ENCODE data around the gene DMAC2L.
"Not testable (repeated sequence)": the region's sequence is repeated elsewhere in the genome, so short reads cannot be mapped to it uniquely, and the experiment has no call there.

The DMAC2L gene

DNA sequence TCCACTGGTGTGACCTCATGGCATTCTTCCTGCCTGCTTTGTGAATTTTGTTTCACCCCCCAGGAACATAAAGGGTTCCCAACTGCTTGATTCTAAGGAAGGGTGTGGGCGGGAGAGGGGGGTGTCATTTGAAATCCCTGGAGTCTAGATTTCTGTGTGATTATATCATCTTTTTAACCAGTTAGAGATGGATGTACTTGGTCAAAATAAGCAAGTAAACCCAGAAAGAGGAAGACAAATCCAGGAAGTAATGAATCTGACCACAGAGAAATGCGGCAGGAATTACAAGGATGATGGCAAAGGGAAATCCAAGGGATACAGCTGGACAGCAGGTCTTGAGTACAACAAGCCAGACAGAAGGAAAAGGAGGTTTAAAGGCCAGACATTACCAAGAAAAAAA lies 38.9 kb downstream of the DMAC2L start:
- no peak overlapping the region for H3K4me3 ChIP-seq (ENCODE audit: low read depth, low read length)
- no peak for DNase-seq (ENCODE audit: low read depth)

DNA sequence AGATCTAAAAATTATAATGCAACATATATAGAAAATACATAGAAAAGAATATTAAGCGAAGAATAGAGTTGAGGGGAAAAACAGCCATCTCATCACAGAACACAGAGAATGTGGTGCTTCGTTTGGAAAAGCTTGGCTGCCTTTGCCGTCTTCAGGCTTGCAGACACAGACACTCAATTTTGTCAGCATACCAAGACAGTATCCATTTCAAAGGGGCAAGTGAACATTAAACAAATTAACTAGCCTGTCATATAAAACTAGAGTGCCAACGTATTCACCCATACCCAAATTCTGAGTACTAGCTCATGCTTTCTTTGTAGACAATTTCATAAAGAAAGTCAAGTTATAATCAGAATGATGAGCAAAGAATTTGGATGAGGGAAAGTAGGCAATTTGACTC lies 40.5 kb downstream of the DMAC2L start:
- no peak for DNase-seq (ENCODE audit: low read depth)
- H3K4me3 ChIP-seq (ENCODE audit: low read depth, low read length) = no peak overlapping the region

DNA sequence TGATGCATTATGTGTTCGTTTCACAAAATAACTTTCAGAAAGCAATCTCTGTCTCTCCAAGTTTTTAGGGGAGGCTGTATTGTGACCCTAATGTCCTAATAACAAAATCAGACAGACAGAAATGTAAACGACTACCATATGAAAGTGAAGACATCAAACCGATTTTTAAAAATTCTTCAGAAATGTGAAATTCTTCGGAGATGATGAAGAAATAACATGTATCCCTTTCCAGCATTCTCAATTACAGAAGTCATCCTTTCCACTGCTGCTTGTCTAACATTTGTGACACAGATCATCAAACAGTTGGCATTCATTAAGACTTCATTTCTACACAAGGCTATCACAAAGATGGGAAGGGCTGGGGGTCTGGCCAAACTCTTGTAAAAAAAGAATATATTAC lies 41.0 kb downstream of the DMAC2L start:
- no peak overlapping the region for H3K4me3 ChIP-seq (ENCODE audit: low read depth, low read length)
- no peak for DNase-seq (ENCODE audit: low read depth)

DNA sequence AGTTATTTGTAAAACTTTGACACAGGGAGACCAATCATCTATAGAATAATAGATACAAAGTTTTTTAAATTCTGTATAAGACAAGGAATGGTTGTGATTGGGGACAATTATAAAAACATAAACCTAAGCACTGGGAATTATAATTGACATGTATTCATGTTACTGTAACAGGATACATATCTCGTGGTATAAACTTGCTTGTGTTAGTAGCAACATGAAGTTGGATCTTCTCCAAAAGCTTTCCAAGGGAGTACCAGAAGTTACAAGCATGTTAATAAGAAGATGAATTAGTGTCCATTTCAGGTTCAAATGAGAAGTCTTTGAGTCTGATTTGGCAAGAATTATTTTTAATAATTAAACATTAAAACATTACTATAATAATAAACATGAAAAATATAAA lies 42.4 kb downstream of the DMAC2L start:
- DNase-seq (ENCODE audit: low read depth) = no peak
- no peak overlapping the region for H3K4me3 ChIP-seq (ENCODE audit: low read depth, low read length)

DNA sequence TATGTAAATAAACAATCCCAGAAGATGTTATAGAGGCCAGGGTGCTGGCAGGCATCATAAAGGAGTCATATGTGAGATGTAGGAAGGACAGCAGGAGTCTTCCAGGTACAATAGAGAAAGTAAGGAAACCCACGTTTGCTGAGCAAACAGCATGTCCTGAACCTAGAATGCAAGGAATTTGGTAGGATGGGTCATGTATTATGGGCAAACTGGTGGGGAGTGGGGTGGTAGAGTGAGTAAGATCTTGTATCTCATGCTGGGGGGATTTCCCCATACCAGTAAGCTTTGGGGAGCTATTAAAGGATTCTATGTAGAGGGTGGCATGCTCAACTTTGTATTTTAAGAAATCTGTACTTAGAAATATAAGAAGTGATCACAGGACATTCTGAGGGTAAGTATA lies 43.6 kb downstream of the DMAC2L start:
- H3K4me3 ChIP-seq (ENCODE audit: low read depth, low read length) = no peak overlapping the region
- no peak for DNase-seq (ENCODE audit: low read depth)

DNA sequence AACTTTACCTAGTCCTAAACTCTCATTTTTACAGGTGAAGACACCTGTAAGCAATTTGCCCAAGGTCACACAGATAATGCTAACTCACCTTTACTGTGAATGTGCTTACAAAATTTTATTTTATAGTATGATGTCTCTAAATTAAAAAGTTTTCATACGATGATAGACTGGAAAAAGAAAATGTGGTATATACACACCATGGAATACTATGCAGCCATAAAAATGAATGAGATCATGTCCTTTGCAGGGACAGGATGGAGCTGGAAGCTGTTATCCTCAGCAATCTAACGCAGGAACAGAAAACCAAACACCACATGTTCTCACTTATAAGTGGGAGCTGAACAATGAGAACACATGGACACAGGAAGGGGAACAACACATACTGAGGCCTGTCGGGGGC lies 44.2 kb downstream of the DMAC2L start:
- not testable (repeated sequence) for H3K4me3 ChIP-seq (ENCODE audit: low read depth, low read length); DNase-seq (ENCODE audit: low read depth)

DNA sequence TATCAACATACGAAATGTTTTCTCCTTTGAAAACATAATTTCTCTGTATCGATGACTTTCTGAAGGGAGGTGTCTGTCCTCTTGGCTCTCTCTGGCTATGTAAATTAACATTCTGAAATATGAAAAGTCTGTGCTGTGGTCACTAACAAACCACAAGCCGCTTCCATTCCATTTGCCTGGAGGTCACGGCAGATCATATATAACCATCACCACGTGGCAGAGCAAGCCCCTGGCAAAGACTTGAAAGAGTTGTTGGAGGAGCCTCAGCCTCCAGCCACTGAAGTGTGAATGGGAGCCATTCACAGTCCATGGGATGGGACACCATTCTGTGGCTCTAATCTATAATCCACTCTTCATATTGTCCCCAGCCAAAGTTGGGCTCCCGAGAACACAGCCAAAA lies 45.0 kb downstream of the DMAC2L start:
- H3K4me3 ChIP-seq (ENCODE audit: low read depth, low read length) = no peak overlapping the region
- no peak for DNase-seq (ENCODE audit: low read depth)

DNA sequence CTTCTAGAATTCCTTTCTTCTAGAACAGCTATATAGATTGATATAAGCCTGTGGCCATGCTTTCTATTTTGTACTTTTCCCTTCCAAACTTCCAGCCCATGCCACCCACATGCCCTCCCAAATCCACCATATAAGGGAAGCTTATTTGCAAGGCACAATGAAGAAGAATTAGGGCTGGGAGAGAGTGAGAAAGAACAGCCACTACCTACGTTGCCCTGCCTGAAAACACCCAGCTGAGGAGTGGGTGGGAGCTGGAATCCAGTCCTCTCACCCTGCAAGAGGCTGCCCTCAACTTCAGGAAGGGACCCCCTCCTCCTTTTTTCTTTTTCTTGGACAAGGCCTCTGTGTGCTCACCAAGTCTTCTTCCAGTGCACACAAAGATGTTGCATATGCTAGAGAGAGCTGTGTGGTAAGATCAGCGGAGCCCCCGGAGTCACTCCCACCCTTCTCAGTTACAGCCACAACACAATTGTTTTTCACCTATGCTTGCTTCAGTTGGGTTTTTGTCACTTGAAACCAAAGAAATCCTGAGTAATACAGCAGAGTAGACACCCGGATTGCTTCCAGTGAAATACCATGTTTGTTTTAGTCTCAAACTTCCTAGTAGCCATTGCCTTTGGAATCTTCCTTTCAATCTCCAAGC lies 45.8 kb downstream of the DMAC2L start:
- DNase-seq (ENCODE audit: low read depth) = no peak
- H3K4me3 ChIP-seq (ENCODE audit: low read depth, low read length) = no peak overlapping the region

DNA sequence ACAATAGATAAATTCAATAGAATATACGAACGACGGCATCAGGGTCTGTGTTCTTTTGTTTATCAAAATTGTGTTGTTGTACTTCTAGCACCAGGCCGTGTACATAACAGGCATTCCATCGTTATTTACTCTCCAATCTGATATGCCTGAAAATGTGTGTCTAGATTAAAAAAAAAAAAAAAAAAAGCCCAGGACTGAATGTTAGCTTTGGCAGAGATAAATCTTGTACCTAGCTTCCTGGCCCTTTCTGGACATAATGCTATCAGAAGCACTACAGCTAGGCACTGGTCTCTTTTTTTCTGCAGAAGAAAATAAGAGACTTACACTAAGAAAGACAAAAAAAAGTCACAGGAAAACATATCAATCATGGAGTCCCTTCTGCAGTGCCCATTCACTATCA lies 47.5 kb downstream of the DMAC2L start:
- no peak overlapping the region for H3K4me3 ChIP-seq (ENCODE audit: low read depth, low read length)
- no peak for DNase-seq (ENCODE audit: low read depth)

DNA sequence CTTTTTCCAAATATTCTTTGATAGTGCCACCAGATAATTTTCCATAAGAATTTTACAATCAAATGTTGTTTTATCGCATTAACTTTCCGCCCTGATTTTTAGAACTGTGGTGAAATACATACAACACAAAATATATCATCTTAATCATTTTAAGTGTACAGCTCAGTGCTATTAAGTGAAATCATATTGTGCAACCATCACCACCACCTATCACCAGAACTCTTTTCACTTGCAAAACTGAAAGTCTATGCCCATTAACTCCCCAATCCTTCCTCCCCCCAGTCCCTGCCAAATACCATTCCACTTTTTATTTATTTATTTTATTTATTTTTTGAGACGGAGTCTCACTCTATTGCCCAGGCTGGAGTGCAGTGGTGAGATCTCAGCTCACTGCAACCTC lies 48.0 kb downstream of the DMAC2L start:
- no peak for DNase-seq (ENCODE audit: low read depth)
- no peak overlapping the region for H3K4me3 ChIP-seq (ENCODE audit: low read depth, low read length)

DNA sequence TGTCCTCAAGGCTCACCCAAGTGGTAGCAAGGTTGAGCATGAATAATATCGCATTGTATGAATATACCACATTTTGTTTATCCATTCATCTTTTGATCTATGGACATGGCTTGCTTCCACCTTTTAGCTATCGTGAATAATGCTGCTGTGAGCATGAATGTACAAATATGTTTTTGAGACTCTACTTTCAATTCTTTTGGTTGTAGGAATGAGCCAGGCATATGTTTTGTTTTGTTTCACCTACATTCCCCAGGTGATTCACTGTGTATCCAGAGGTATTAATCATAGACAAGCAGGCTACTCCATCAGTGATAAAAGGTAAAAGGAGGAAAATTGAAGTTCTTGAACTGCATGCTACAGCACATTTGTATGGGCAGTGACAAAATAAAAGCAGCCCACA lies 48.7 kb downstream of the DMAC2L start:
- H3K4me3 ChIP-seq (ENCODE audit: low read depth, low read length) = no peak overlapping the region

DNA sequence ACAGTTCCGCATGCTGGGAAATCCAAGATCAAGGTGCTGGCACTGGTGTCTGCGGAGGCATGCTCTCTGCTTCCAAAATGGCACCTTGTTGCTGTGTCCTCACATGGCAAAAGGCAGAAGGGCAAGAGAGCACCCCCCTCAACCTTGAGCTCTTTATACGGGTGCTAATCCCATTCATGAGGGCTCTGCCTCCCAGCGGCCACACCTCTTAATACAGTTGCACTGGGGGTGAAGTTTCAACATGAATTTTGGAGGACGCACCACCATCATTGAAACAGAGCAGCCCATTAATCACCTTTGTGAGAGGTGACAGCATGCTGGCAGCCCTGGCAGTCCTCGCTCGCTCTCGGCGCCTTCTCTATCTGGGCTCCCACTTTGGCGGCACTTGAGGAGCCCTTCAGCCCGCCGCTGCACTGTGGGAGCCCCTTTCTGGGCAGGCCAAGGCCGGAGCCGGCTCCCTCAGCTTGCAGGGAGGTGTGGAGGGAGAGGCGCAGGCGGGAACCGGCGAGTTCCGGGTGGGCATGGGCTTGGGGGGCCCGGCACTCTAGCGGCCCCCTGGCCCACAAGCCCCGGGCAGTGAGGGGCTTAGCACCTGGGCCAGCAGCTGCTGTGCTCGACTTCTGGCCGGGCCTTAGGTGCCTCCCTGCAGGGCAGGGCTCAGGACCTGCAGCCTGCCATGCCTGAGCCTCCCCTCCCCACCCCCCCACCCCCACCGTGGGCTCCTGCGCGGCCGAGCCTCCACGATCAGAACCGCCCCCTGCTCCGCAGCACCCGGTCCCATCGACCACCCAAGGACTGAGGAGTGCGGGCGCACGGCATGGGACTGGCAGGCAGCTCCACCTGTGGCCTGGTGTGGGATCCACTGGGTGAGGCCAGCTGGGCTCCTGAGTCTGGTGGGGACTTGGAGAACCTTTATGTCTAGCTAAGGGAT lies 49.6 kb downstream of the DMAC2L start:
- not testable (repeated sequence) for H3K4me3 ChIP-seq (ENCODE audit: low read depth, low read length); DNase-seq (ENCODE audit: low read depth)

More for the DNA sequence above, 48.7 kb downstream of the DMAC2L start:
- DNase-seq (ENCODE audit: low read depth) = no peak

DNA sequence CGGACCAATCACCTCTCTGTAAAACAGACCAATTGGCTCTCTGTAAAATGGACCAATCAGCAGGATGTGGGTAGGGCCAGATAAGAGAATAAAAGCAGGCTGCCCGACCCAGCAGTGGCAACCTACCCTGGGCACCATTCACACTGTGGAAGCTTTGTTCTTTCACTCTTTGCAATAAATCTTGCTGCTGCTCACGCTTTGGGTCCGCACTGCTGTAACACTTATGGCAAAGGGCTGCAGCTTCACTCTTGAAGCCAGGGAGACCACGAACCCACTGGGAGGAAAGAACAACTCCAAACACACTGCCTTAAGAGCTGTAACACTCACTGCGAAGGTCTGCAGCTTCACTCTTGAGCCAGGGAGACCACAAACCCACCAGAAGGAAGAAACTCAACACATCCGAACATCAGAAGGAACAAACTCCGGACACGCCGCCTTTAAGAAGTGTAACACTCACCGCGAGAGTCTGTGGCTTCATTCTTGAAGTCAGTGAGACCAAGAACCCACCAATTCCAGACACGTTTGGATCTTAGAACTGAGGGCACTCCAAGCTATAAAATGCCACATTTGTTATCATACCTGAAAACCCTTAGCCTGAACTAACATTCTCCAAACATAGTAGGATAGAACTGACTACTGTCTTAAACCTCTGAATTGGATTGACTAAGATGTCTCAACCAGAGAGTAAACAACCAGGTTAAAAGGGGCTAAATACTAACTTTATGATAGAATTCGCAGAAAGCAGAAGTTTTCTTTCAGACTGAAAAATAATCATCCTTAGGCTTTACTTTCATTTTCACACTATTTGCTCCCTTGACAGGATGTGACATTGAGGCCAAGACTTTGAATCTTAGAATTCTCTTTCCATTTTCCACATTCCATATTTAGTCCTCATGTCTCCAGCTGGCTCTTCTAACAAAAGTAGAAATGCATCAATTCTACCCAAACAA lies 50.9 kb downstream of the DMAC2L start:
- DNase-seq (ENCODE audit: low read depth) = no peak
- H3K4me3 ChIP-seq (ENCODE audit: low read depth, low read length) = peak overlapping the region; percentile 7

DNA sequence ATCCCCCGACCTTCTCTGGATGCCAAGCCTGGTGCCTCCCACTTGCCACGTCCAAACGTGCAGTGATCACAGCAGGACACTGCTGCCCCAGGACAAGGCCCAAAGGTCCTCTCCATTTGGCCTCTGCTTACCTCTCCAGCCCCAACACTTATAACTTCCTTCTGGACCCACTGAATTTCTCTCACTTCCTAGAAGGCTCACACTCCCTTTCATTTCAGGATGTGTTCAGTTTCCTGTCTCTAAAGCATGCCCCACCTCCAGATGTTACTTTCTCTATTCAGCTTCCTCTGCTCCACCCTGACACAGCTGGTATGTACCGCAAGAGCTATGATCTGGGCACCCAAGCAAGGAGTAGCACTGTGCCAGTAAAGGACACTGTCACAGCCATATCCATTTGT lies 51.6 kb downstream of the DMAC2L start:
- peak overlapping the region; percentile 7 for H3K4me3 ChIP-seq (ENCODE audit: low read depth, low read length)
- no peak for DNase-seq (ENCODE audit: low read depth)

DNA sequence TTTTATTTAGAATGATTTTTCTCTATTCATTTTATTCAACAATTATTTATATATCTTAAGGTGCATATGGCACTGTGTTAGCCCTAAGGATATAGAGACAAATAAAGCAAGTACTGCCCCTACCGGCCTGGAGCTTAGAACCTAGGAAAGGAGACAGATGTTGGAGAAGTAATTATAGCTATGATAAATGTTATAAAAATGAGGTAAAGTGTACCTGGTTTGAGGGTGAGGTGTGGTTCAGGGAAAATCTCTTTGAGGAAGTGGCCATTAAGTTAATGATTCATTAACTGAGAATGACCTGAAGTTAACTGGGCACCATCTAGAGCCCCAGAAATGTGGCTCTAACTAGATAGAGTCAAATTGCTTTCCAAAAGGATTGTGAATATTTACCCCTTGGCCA lies 52.7 kb downstream of the DMAC2L start:
- no peak for DNase-seq (ENCODE audit: low read depth)
- no peak overlapping the region for H3K4me3 ChIP-seq (ENCODE audit: low read depth, low read length)

DNA sequence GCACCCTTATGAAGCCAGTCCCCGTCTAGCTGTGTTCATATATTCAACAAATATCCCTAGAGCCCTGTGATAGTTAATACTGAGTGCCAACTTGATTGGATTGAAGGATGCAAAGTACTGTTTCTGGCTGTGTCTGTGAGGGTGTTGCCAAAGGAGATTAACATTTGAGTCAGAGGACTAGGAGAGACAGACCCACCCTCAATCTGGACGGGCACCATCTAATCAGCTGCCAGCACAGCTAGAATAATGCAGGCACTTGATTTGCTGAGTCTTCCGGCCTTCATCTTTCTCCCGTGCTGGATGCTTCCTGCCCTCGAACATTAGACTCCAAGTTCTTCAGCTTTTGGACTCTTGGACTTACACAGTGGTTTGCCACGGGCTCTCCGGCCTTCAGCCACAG lies 53.4 kb downstream of the DMAC2L start:
- H3K4me3 ChIP-seq (ENCODE audit: low read depth, low read length); DNase-seq (ENCODE audit: low read depth): not testable (repeated sequence)

DNA sequence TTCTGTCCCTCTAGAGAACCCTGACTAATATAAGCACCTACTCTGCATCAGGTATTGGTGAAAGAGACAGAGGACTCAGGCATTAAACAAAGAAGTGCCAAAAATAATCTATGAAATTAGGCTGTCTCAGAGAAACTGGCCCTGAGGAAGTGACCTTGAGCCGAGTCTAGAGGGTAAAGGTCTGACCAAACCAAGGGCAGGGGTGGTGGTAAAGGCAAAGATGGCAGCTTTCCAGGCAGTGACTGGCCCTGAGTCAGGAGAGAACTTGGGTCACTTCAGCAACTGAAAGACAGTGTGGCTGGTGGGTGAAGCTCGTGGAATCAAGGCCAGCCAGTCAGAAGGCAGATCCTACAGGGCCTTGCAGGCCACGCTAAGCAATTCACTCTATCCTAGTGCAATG lies 54.0 kb downstream of the DMAC2L start:
- DNase-seq (ENCODE audit: low read depth) = no peak
- H3K4me3 ChIP-seq (ENCODE audit: low read depth, low read length) = no peak overlapping the region

DNA sequence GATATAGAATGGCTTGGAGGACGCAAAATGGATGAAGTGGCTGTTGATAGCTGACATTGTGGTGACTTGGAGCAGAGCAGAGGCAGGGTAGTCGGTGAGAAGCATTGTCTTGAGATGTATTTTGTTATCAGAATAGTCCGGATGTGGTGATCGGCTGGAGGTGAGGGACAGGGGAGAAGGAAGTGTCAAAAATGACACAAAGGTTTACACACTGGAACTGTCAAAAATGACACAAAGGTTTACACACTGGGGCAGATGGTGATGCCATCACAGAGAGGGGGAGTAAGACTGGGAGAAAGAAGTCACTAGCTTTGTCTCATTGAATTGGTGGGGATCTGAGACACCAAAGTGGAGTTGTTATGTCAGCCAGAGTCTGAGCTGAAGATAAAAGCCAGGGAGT lies 54.5 kb downstream of the DMAC2L start:
- no peak overlapping the region for H3K4me3 ChIP-seq (ENCODE audit: low read depth, low read length)
- no peak for DNase-seq (ENCODE audit: low read depth)

DNA sequence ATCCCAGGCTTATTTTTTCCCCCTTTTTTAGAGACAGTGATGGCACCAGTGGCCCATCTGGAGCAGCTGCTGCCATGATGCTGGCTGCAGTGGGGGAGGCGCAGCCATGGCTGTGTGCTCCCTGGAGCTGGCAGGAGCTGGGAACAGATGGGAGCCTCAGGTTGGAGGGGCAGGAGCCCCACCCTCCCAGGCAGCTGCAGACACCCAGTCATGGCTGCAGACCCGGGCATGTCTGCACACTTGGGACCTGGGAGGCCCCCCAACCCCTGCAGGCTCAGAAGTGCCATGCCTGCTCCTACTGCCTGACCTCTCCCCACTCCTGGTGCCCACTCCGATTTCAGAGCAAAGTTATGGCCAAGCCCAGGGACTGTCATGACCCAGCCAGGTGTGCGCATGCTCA lies 59.4 kb downstream of the DMAC2L start:
- no peak overlapping the region for H3K4me3 ChIP-seq (ENCODE audit: low read depth, low read length)
- no peak for DNase-seq (ENCODE audit: low read depth)

DNA sequence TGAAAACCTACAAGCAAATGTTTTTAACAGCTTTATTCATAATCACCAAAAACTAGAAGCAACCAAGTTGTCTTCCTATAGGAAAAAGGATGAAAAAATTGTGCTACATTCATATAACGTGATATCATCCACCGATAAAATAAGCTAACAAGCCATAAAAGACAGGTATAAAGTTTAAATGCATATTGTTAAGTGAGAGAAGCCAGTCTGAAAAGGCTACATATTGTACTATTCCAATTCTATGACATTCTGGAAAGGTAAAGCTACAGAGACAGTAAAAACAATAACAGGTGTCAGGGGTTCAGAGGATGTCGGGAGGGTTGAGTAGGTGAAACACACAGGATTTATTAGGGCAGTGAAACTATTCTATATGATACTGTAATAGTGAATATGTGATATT lies 61.8 kb downstream of the DMAC2L start:
- H3K4me3 ChIP-seq (ENCODE audit: low read depth, low read length) = no peak overlapping the region
- DNase-seq (ENCODE audit: low read depth) = no peak

Measured in skeletal muscle cell (primary cell).